Measurements from ENCODE around the gene FGF13. TPM values are rescaled to one million over a fixed set of nuclear protein-coding genes. Genes with fewer than 3 reads are reported as not detected.

The FGF13 gene
- polyA plus RNA-seq, 1 donor from 2014 or later = 235 TPM

DNA sequence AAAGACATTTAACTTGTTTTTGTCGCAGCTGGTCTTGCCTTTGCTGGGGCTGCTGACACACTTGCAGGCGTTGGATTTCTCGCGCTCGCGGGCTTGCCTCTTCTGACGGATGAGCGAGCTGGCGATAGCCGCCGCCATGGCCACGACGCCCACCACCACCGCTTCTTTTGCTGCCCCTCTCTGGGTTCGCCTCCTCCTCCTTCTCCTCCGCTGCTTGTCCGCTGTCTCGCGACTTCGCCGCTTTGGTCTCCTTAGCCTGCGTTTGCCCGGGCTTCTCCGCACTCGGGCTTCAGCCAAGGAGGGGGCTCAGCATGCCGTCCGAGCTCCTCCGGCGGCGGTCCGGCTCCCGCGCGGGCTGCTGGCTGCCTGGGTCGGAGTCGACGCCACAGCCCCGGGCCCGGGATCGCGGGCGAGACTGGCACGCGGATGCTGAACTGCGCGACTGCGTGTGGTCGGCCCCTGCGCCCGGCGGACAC, 613 bp downstream of the FGF13 start:
- H3K9me3 ChIP-seq (ENCODE audit: low read length) = no peaks in the 10 kb centered on the region
- no peaks in the 10 kb centered on the region for H3K27me3 ChIP-seq (ENCODE audit: insufficient read depth, low read depth, low read length)
- no peak overlapping the region for H3K4me2 ChIP-seq (ENCODE audit: low read length)
- no peaks in the 10 kb centered on the region for H3K36me3 ChIP-seq (ENCODE audit: insufficient read depth, low read length)
- peak overlapping the region; percentile 72 for H3K4me3 ChIP-seq (ENCODE audit: low read length)
- H3K9me2 ChIP-seq (ENCODE audit: insufficient read depth, low read length) = no peaks in the 10 kb centered on the region
- no peaks in the 10 kb centered on the region for H3K79me2 ChIP-seq (replicated peaks; ENCODE audit: insufficient read depth, low read length)
- no peaks in the 10 kb centered on the region for H3F3A ChIP-seq (ENCODE audit: insufficient read depth, low read length, poor library complexity, severe bottlenecking)
- H3K9ac ChIP-seq (ENCODE audit: low read length) = peak overlapping the region; percentile 63
- TF ChIP-seq MXI1 (conservative IDR thresholded peaks at IDR 0.05; ENCODE audit: poor library complexity, severe bottlenecking) (no peak), EZH2 (IDR thresholded peaks at IDR 0.05; ENCODE audit: borderline replicate concordance, insufficient read depth, low read length, poor library complexity, severe bottlenecking) (no peak)
- TF ChIP-seq, protein P1, sequence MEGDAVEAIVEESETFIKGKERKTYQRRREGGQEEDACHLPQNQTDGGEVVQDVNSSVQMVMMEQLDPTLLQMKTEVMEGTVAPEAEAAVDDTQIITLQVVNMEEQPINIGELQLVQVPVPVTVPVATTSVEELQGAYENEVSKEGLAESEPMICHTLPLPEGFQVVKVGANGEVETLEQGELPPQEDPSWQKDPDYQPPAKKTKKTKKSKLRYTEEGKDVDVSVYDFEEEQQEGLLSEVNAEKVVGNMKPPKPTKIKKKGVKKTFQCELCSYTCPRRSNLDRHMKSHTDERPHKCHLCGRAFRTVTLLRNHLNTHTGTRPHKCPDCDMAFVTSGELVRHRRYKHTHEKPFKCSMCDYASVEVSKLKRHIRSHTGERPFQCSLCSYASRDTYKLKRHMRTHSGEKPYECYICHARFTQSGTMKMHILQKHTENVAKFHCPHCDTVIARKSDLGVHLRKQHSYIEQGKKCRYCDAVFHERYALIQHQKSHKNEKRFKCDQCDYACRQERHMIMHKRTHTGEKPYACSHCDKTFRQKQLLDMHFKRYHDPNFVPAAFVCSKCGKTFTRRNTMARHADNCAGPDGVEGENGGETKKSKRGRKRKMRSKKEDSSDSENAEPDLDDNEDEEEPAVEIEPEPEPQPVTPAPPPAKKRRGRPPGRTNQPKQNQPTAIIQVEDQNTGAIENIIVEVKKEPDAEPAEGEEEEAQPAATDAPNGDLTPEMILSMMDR (IDR thresholded peaks at IDR 0.05; ENCODE audit: poor library complexity, severe bottlenecking) = no peak
- no peak overlapping the region for H3K27ac ChIP-seq (ENCODE audit: low read length)
- H2AFZ ChIP-seq (ENCODE audit: low read depth, low read length) = no peak overlapping the region
- no peaks in the 10 kb centered on the region for H4K20me1 ChIP-seq (ENCODE audit: insufficient read depth)

DNA sequence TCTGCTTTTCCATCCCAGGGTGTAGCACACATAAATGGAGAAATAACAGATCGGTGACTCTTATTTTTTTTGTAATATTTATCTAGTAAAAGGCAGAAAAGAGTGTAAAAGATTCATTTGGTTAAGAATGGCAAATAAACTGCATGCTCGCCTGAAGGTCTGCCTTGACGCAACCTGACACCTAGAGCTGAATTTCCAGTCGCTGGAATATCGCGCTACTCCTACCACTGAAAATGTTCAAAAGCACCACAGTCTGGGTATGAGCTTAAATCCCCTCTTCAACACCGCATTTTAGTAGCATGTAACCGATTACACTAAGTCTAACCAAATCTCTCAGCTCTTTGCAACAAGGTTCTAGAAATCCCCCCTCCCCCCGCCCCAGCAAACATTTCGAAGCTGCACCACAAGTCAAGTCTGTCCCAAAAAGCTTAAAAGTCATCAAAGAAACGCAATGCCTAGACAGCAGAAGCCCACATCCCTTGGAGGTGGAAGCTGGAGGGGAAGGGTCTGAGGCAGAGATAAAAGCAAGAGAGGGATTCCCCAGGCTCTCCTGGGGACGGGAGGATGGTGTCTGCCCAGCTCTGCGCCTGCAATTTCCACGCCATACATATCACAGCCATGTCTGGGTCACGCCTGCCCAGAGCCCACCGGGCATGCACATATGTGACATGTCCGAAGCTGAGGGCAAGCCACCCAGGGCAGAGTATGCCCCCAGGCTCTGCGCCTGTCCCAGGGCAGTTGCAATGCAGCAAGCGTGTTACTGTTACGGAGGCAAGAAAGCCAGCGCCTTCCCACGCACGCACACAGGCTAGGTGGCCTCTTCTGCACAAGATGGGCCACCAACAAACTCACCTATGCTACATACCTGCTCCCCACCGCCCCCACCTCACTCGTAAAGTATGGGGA, 1.4 kb downstream of the FGF13 start:
- H3K79me2 ChIP-seq (replicated peaks; ENCODE audit: insufficient read depth, low read length) = no peaks in the 10 kb centered on the region
- H3K9ac ChIP-seq (ENCODE audit: low read length) = peak overlapping the region; percentile 63
- H3K27me3 ChIP-seq (ENCODE audit: insufficient read depth, low read depth, low read length) = no peaks in the 10 kb centered on the region
- TF ChIP-seq, protein P1 (IDR thresholded peaks at IDR 0.05; ENCODE audit: poor library complexity, severe bottlenecking) = no peak
- no peak for TF ChIP-seq TAF1 (IDR thresholded peaks at IDR 0.05; ENCODE audit: low read depth)
- TF ChIP-seq EP300 (conservative IDR thresholded peaks at IDR 0.05; ENCODE audit: poor library complexity, severe bottlenecking) = no peak
- TF ChIP-seq MXI1 (conservative IDR thresholded peaks at IDR 0.05; ENCODE audit: poor library complexity, severe bottlenecking) = no peak
- no peak for TF ChIP-seq EZH2 (IDR thresholded peaks at IDR 0.05; ENCODE audit: borderline replicate concordance, insufficient read depth, low read length, poor library complexity, severe bottlenecking)
- TF ChIP-seq SMC3 (conservative IDR thresholded peaks at IDR 0.05; ENCODE audit: poor library complexity) = no peak
- TF ChIP-seq POLR2AphosphoS5 (IDR thresholded peaks at IDR 0.05) = no peak
- TF ChIP-seq RAD21 (conservative IDR thresholded peaks at IDR 0.05) = peak; percentile 37
- TF ChIP-seq, protein P2, sequence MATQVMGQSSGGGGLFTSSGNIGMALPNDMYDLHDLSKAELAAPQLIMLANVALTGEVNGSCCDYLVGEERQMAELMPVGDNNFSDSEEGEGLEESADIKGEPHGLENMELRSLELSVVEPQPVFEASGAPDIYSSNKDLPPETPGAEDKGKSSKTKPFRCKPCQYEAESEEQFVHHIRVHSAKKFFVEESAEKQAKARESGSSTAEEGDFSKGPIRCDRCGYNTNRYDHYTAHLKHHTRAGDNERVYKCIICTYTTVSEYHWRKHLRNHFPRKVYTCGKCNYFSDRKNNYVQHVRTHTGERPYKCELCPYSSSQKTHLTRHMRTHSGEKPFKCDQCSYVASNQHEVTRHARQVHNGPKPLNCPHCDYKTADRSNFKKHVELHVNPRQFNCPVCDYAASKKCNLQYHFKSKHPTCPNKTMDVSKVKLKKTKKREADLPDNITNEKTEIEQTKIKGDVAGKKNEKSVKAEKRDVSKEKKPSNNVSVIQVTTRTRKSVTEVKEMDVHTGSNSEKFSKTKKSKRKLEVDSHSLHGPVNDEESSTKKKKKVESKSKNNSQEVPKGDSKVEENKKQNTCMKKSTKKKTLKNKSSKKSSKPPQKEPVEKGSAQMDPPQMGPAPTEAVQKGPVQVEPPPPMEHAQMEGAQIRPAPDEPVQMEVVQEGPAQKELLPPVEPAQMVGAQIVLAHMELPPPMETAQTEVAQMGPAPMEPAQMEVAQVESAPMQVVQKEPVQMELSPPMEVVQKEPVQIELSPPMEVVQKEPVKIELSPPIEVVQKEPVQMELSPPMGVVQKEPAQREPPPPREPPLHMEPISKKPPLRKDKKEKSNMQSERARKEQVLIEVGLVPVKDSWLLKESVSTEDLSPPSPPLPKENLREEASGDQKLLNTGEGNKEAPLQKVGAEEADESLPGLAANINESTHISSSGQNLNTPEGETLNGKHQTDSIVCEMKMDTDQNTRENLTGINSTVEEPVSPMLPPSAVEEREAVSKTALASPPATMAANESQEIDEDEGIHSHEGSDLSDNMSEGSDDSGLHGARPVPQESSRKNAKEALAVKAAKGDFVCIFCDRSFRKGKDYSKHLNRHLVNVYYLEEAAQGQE (IDR thresholded peaks at IDR 0.05; ENCODE audit: borderline replicate concordance) = no peak
- no peaks in the 10 kb centered on the region for H3F3A ChIP-seq (ENCODE audit: insufficient read depth, low read length, poor library complexity, severe bottlenecking)
- no peak overlapping the region for H3K4me2 ChIP-seq (ENCODE audit: low read length)
- H4K20me1 ChIP-seq (ENCODE audit: insufficient read depth) = no peaks in the 10 kb centered on the region
- H3K27ac ChIP-seq (ENCODE audit: low read length) = no peak overlapping the region
- peak overlapping the region; percentile 72 for H3K4me3 ChIP-seq (ENCODE audit: low read length)
- no peak overlapping the region for H2AFZ ChIP-seq (ENCODE audit: low read depth, low read length)
- H3K36me3 ChIP-seq (ENCODE audit: insufficient read depth, low read length) = no peaks in the 10 kb centered on the region
- no peaks in the 10 kb centered on the region for H3K9me2 ChIP-seq (ENCODE audit: insufficient read depth, low read length)
- H3K9me3 ChIP-seq (ENCODE audit: low read length) = no peaks in the 10 kb centered on the region
